ENCODE measurements around the gene SETD3. TPM values are rescaled to one million over a fixed set of nuclear protein-coding genes. Genes with fewer than 3 reads are reported as not detected.

SETD3 gene
- polyA plus RNA-seq, 4 donors = 64.1 to 73.6 (median 67.3) TPM

Other genes with a start within 250 kb of the SETD3 start
- gene BCL11B, start 208.7 kb downstream of the SETD3 start, polyA plus RNA-seq (ENCODE audit: insufficient read length in 4 of 4) = 1 to 10 TPM; 2.3 to 2.6 (median 2.4) TPM
- gene CCNK, start 550 bp upstream of the SETD3 start, polyA plus RNA-seq (ENCODE audit: insufficient read length in 4 of 4) = 10 to 100 TPM; 41.7 to 54.9 (median 48.3) TPM
- gene CCDC85C, start 123.3 kb upstream of the SETD3 start, polyA plus RNA-seq (ENCODE audit: insufficient read length in 4 of 4) = 10 to 100 TPM; 29.1 to 38.7 (median 30.8) TPM
- gene HHIPL1, start 164.3 kb upstream of the SETD3 start, polyA plus RNA-seq (ENCODE audit: insufficient read length in 4 of 4) = 1 to 10 TPM; 1.7 to 2.0 (median 1.8) TPM
- gene CYP46A1, start 203.4 kb upstream of the SETD3 start, polyA plus RNA-seq (ENCODE audit: insufficient read length in 4 of 4) = 1 to 10 TPM; 1.5 to 2.2 (median 1.7) TPM